ENCODE results near the gene ATG16L2.
A peak's percentile ranks its signal among the peaks of the same experiment; 100 is the strongest.
"Not testable (repeated sequence)": the region's sequence is repeated elsewhere in the genome, so short reads cannot be mapped to it uniquely, and the experiment has no call there.

ATG16L2 gene

GRCh38 chr11:72826191-72826941 lies 12.2 kb downstream of the ATG16L2 start:
- no peak for DNase-seq

- DNase-seq = no peak
Measured at GRCh38 chr11:72826942-72827480, 12.8 kb downstream of the ATG16L2 start.

GRCh38 chr11:72827656-72828055 lies 13.4 kb downstream of the ATG16L2 start:
- not testable (repeated sequence) for DNase-seq

- DNase-seq = no peak
Measured at GRCh38 chr11:72828081-72828567, 13.9 kb downstream of the ATG16L2 start.

- no peak for DNase-seq
Measured at GRCh38 chr11:72828692-72829101, 14.5 kb downstream of the ATG16L2 start.

GRCh38 chr11:72829178-72829577 lies 15.0 kb downstream of the ATG16L2 start:
- DNase-seq = no peak

- DNase-seq = no peak
Measured at GRCh38 chr11:72829884-72830533, 15.8 kb downstream of the ATG16L2 start.

GRCh38 chr11:72831521-72832300 lies 17.5 kb downstream of the ATG16L2 start:
- peak; percentile 82 for DNase-seq

GRCh38 chr11:72832301-72833082 lies 18.3 kb downstream of the ATG16L2 start:
- DNase-seq = no peak

GRCh38 chr11:72833083-72833733 lies 19.0 kb downstream of the ATG16L2 start:
- DNase-seq = no peak

GRCh38 chr11:72833811-72834493 lies 19.7 kb downstream of the ATG16L2 start:
- no peak for DNase-seq

- DNase-seq = no peak
Measured at GRCh38 chr11:72834905-72835304, 20.7 kb downstream of the ATG16L2 start.

GRCh38 chr11:72836111-72836510 lies 21.9 kb downstream of the ATG16L2 start:
- no peak for DNase-seq

- no peak for DNase-seq
Measured at GRCh38 chr11:72838691-72839305, 24.6 kb downstream of the ATG16L2 start.

GRCh38 chr11:72840780-72841179 lies 26.6 kb downstream of the ATG16L2 start:
- DNase-seq = no peak

- no peak for DNase-seq
Measured at GRCh38 chr11:72841397-72841796, 27.2 kb downstream of the ATG16L2 start.

GRCh38 chr11:72842126-72842525 lies 27.9 kb downstream of the ATG16L2 start:
- no peak for DNase-seq

GRCh38 chr11:72842653-72843330 lies 28.6 kb downstream of the ATG16L2 start:
- DNase-seq = no peak

- no peak for DNase-seq
Measured at GRCh38 chr11:72844356-72844755, 30.1 kb downstream of the ATG16L2 start.

GRCh38 chr11:72848846-72849466 lies 34.7 kb downstream of the ATG16L2 start:
- DNase-seq = peak; percentile 46
